Uterus (tissue), 4 donors: Measurements from ENCODE around the gene LRG1. TPM values are rescaled to one million over a fixed set of nuclear protein-coding genes. Genes with fewer than 3 reads are reported as not detected.
"Not testable (repeated sequence)": the region's sequence is repeated elsewhere in the genome, so short reads cannot be mapped to it uniquely, and the experiment has no call there.

Experiments used
- DNase-seq, 2 donors: peaks; one replicate each; pipeline ENCODE4 v3.0.0-alpha.2; 2019 to 2020
- H3K27ac ChIP-seq, 2 donors: fragments of 200-600 bp; sonication (generic); 1 replicate in 1 of 2; 2 replicates in 1 of 2; pipeline ENCODE4 v1.5.1; 2016 to 2018
- H3K27me3 ChIP-seq, 2 donors: fragments of 200-600 bp; sonication (generic); one replicate each; pipeline ENCODE4 v1.5.1; 2018 to 2019; ENCODE audit warnings: control low read depth in 1 of 2
- H3K36me3 ChIP-seq, 2 donors: fragments of 200-600 bp; sonication (generic); one replicate each; pipeline ENCODE4 v1.5.1; 2019; ENCODE audit warnings: control low read depth in 1 of 2
- H3K4me1 ChIP-seq, 2 donors: fragments of 200-600 bp; sonication (generic); one replicate each; pipeline ENCODE4 v1.5.1; 2018 to 2019; ENCODE audit warnings: control low read depth in 1 of 2
- H3K4me3 ChIP-seq, 2 donors: fragments of 200-600 bp; sonication (generic); 1 replicate in 1 of 2; 2 replicates in 1 of 2; pipeline ENCODE4 v1.5.1; 2018 to 2019; ENCODE audit warnings: mild to moderate bottlenecking in 1 of 2
- H3K9me3 ChIP-seq, 2 donors: fragments of 200-600 bp; sonication (generic); one replicate each; pipeline ENCODE4 v1.5.1; 2019; ENCODE audit warnings: control low read depth in 1 of 2
- POLR2A ChIP-seq, 2 donors: fragments of 450-650 bp; IDR thresholded peaks; one replicate each; pipeline ENCODE4 v1.6.1; 2016; ENCODE audit warnings: antibody characterized with exemption in 2 of 2, mild to moderate bottlenecking in 1 of 2, moderate library complexity in 1 of 2
- intact Hi-C: fragments of 100-400 bp; cut with DNase I; formaldehyde crosslinking; loops from one replicate; pipeline ENCODE4 v1.15.1; 2023; ENCODE audit warnings: low total_unique reads
- total RNA-seq, 4 donors: library from RNA; depleted of rRNA in 3 of 4; stranded (reverse); fragments of >200 nt in 3 of 4; gene quantifications; one replicate each; pipeline versions ENCODE4 v1.1.0 to v1.2.4, GENCODE V29; 2014 to 2023
- TF ChIP-seq, protein P1 (sequence below), 4 experiments: fragments of 200-600 bp in 2 of 4; fragments of 450-650 bp in 2 of 4; sonication (generic) in 2 of 4; IDR thresholded peaks; one replicate each; pipeline ENCODE4 v1.5.1; 2016 to 2019; ENCODE audit warnings: antibody characterized with exemption in 4 of 4, mild to moderate bottlenecking in 2 of 4, moderate library complexity in 1 of 4
- donor health status: DM: yes; HTN: yes; CAD: no.

LRG1 gene
- total RNA-seq, 4 donors from 2014 or later = 0.59 to 1.1 (median 1.1) TPM; not detected in 1

DNA sequence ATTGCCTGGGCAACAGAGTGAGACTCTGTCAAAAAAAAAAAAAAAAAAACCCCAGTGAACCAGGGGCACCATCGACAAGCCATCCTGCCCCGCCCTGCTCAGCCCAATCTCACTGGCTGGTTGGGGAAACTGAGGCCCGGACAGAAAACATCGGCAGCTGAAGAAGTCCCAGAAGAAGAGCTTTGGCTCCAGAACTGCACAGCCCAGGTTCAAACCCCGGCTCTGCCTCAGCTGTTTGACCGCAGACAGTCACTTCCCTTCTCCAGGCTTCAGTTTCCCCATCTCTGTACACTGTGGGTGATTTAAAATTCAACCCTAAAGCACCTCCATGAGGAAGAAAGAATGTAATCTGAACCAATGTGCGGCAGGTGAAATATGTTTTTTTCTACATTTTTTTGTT, 29.1 kb upstream of the LRG1 start:
- no peak for DNase-seq
- no peak for TF ChIP-seq POLR2A (IDR thresholded peaks at IDR 0.05)
- TF ChIP-seq, protein P1, sequence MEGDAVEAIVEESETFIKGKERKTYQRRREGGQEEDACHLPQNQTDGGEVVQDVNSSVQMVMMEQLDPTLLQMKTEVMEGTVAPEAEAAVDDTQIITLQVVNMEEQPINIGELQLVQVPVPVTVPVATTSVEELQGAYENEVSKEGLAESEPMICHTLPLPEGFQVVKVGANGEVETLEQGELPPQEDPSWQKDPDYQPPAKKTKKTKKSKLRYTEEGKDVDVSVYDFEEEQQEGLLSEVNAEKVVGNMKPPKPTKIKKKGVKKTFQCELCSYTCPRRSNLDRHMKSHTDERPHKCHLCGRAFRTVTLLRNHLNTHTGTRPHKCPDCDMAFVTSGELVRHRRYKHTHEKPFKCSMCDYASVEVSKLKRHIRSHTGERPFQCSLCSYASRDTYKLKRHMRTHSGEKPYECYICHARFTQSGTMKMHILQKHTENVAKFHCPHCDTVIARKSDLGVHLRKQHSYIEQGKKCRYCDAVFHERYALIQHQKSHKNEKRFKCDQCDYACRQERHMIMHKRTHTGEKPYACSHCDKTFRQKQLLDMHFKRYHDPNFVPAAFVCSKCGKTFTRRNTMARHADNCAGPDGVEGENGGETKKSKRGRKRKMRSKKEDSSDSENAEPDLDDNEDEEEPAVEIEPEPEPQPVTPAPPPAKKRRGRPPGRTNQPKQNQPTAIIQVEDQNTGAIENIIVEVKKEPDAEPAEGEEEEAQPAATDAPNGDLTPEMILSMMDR (IDR thresholded peaks at IDR 0.05) = no peak
- intact Hi-C loops = no loop called here
- no peak overlapping the region for H3K4me3 ChIP-seq
- H3K4me1 ChIP-seq = no peaks in the 10 kb centered on the region
- H3K27me3 ChIP-seq = no peaks in the 10 kb centered on the region
- no peaks in the 10 kb centered on the region for H3K36me3 ChIP-seq
- H3K9me3 ChIP-seq = no peaks in the 10 kb centered on the region
- no peak overlapping the region for H3K27ac ChIP-seq

- no peak for DNase-seq
- no peaks in the 10 kb centered on the region for H3K9me3 ChIP-seq
- no peak overlapping the region for H3K4me3 ChIP-seq
- H3K4me1 ChIP-seq = no peaks in the 10 kb centered on the region
- H3K27me3 ChIP-seq = no peaks in the 10 kb centered on the region
- H3K36me3 ChIP-seq = no peaks in the 10 kb centered on the region
- intact Hi-C loops = no loop called here
- no peak for TF ChIP-seq POLR2A (IDR thresholded peaks at IDR 0.05)
- TF ChIP-seq, protein P1 (IDR thresholded peaks at IDR 0.05) = peak in 3 of 4 experiments; percentile 36 to 50 (median 49)
- H3K27ac ChIP-seq = no peak overlapping the region
Measured at GRCh38 chr19:4567584-4568071, 27.8 kb upstream of the LRG1 start.

DNA sequence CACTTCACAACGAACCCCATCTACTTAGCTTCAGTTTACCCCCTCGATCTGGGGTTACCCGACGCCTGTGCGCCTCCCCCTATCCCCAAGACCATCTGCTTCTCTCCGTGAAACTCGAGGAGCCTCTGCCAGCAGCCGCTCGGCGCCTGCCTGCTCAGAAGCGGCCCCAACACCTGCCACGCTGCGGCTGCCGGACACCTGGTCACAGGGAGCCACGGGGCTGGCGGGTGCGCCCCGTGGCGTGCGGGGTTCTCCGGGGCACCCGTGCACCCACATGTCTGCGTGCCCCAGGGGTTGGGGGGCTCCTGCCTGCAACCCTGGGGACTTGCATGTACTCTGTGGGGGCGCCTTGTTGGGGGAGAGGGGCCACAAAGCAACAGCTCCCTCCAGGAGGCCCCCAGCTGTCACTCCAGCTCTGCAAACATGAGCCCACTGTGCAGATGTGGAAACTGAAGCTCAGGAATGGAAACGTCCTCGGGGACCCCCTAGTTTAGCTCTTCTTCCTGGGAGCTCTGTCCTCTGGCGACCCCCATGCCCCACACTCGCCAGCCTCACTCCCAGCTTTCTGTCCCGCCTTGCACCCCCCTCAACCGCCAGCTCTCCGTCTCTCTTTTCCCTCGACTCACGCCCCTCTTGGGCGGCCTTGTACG, 26.7 kb upstream of the LRG1 start:
- TF ChIP-seq, protein P1 (IDR thresholded peaks at IDR 0.05) = no peak
- TF ChIP-seq POLR2A (IDR thresholded peaks at IDR 0.05) = no peak
- no peaks in the 10 kb centered on the region for H3K9me3 ChIP-seq
- intact Hi-C loops = no loop called here
- no peaks in the 10 kb centered on the region for H3K27me3 ChIP-seq
- H3K27ac ChIP-seq = no peak overlapping the region
- no peaks in the 10 kb centered on the region for H3K36me3 ChIP-seq
- no peak overlapping the region for H3K4me3 ChIP-seq
- DNase-seq = no peak
- H3K4me1 ChIP-seq = no peaks in the 10 kb centered on the region

- H3K27me3 ChIP-seq, H3K4me3 ChIP-seq, H3K27ac ChIP-seq, H3K4me1 ChIP-seq, H3K9me3 ChIP-seq, intact Hi-C loops, DNase-seq, H3K36me3 ChIP-seq: not testable (repeated sequence)
Measured at GRCh38 chr19:4563562-4563961, 23.7 kb upstream of the LRG1 start.

GRCh38 chr19:4562085-4562484, 22.2 kb upstream of the LRG1 start:
- H3K4me3 ChIP-seq, intact Hi-C loops, H3K4me1 ChIP-seq, H3K36me3 ChIP-seq, H3K27ac ChIP-seq, H3K9me3 ChIP-seq, DNase-seq, H3K27me3 ChIP-seq: not testable (repeated sequence)

- TF ChIP-seq POLR2A (IDR thresholded peaks at IDR 0.05) = no peak
- TF ChIP-seq, protein P1 (IDR thresholded peaks at IDR 0.05) = no peak
- Histone ChIP-seq H3K27ac (peak within 1 kb of the TSS; percentile 38 to 48), H3K9me3 (no peaks in the 10 kb centered on the region), H3K4me1 (no peaks in the 10 kb centered on the region), H3K4me3 (peak within 1 kb of the TSS in 1 of 2 donors; percentile 5), H3K36me3 (no peaks in the 10 kb centered on the region), H3K27me3 (no peaks in the 10 kb centered on the region)
- intact Hi-C loops = no loop called here
- DNase-seq = peak in 1 of 2 donors; percentile 59
Measured at GRCh38 chr19:4559569-4559968, 19.7 kb upstream of the LRG1 start, which contains the start of gene SEMA6B. Gene SEMA6B, minus strand, starts transcription at chr19:4559684. Its CDS starts 1,227 bp downstream, at chr19:4558457.
